T-cell (primary cell): ENCODE measurements around the gene AKT1. TPM values are rescaled to one million over a fixed set of nuclear protein-coding genes. Genes with fewer than 3 reads are reported as not detected.

ENCODE experiments used
- ATAC-seq, 4 experiments: fragments of 200-7000 bp in 3 of 4; fragments of 150-1000 bp in 1 of 4; cut with Tn5 transposase; replicated peaks in 1 of 4; 1 replicate in 3 of 4; 2 replicates in 1 of 4; pipeline ENCODE4 v1.10.0; 2021; ENCODE audit warnings: moderate library complexity in 3 of 4, mild to moderate bottlenecking in 2 of 4, moderate number of reproducible peaks in 1 of 4
- CTCF ChIA-PET, 2 donors: fragments of 300-600 bp; sonication (Branson Sonifier 250); formaldehyde crosslinking; loops; one replicate each; lab custom pipeline; 2022; ENCODE audit warnings: antibody characterized with exemption in 2 of 2; lab: Charles Lee
- POLR2A ChIA-PET, 2 donors: fragments of 300-600 bp; sonication (Branson Sonifier 250); formaldehyde crosslinking; loops; one replicate each; lab custom pipeline; 2022; ENCODE audit warnings: antibody characterized with exemption in 2 of 2; lab: Charles Lee
- DNase-seq, 35 experiments: peaks; one replicate each; pipeline versions ENCODE4 v3.0.0 to v3.0.0-alpha.2; 2013 to 2023
- H3K27ac ChIP-seq: one replicate; pipeline ENCODE4 v1.5.1; 2013; ENCODE audit warnings: low read length
- H3K27me3 ChIP-seq, 2 experiments: replicated peaks in 1 of 2; 1 replicate in 1 of 2; 2 replicates in 1 of 2; pipeline versions ENCODE4 v1.6.1 to v1.7.0; 2013; ENCODE audit warnings: low read length in 1 of 2, mixed read lengths in 1 of 2; ENCODE audit not compliant: control insufficient read depth in 2 of 2, insufficient read depth in 2 of 2; ENCODE audit errors: extremely low read depth in 1 of 2
- H3K36me3 ChIP-seq, 2 donors: 1 replicate in 1 of 2; 2 replicates in 1 of 2; pipeline versions ENCODE4 v1.6.1 to v1.7.0; 2013; ENCODE audit warnings: low read length in 1 of 2; ENCODE audit not compliant: control insufficient read depth in 2 of 2, insufficient read depth in 1 of 2; ENCODE audit errors: extremely low read depth in 1 of 2
- H3K4me1 ChIP-seq, 2 experiments: 1 replicate in 1 of 2; 2 replicates in 1 of 2; pipeline versions ENCODE4 v1.6.1 to v1.7.0; 2013; ENCODE audit warnings: low read length in 2 of 2, mixed read lengths in 1 of 2; ENCODE audit not compliant: insufficient read depth in 2 of 2, control insufficient read depth in 1 of 2; ENCODE audit errors: extremely low read depth in 1 of 2
- H3K4me3 ChIP-seq, 2 donors: 1 replicate in 1 of 2; 2 replicates in 1 of 2; pipeline versions ENCODE4 v1.5.1 to v1.7.0; 2013; ENCODE audit warnings: mild to moderate bottlenecking in 2 of 2, low read length in 1 of 2, moderate library complexity in 1 of 2; ENCODE audit not compliant: control insufficient read depth in 1 of 2; ENCODE audit errors: extremely low read depth in 1 of 2
- H3K9me3 ChIP-seq: 2 replicates; pipeline ENCODE4 v1.7.0; 2013
- H3K27ac Mint-ChIP-seq, 2 donors: one replicate each; pipeline ENCODE4 v1.8.0; 2020 to 2021; ENCODE audit warnings: mild to moderate bottlenecking in 2 of 2, mixed read lengths in 2 of 2
- H3K27me3 Mint-ChIP-seq, 2 donors: one replicate each; pipeline ENCODE4 v1.8.0; 2021 to 2022; ENCODE audit warnings: mixed read lengths in 2 of 2
- H3K36me3 Mint-ChIP-seq: one replicate; pipeline ENCODE4 v1.8.0; 2021; ENCODE audit warnings: mixed read lengths
- H3K4me1 Mint-ChIP-seq, 3 donors: one replicate each; pipeline ENCODE4 v1.8.0; 2020 to 2022; ENCODE audit warnings: mixed read lengths in 3 of 3, mild to moderate bottlenecking in 1 of 3
- H3K4me3 Mint-ChIP-seq, 3 donors: one replicate each; pipeline ENCODE4 v1.8.0; 2020 to 2022; ENCODE audit warnings: mild to moderate bottlenecking in 3 of 3, mixed read lengths in 3 of 3, moderate library complexity in 3 of 3
- H3K9me3 Mint-ChIP-seq, 3 donors: one replicate each; pipeline ENCODE4 v1.8.0; 2020 to 2022; ENCODE audit warnings: mixed read lengths in 3 of 3
- WGBS: methylation state at CpG from one replicate; pipeline ENCODE4 v1.1.5; 2013; ENCODE audit warnings: missing lambda C conversion rate; ENCODE audit not compliant: insufficient coverage; 5-methylcytosine and 5-hydroxymethylcytosine counted together
- total RNA-seq, 35 experiments: library from RNA in 6 of 35; stranded (reverse) in 6 of 35; fragments of 120-200 nt in 1 of 35; gene quantifications; one replicate each; pipeline versions ENCODE4 v1.2.1 to v1.2.4 and lab custom pipeline; 2013 to 2026

Gene AKT1
- total RNA-seq, 5 donors from 2014 or later (not counting 1 experiment from before 2014, with no cell fraction given), result 68.4 to 113 (median 99.7) TPM

GRCh38 chr14:104787736-104788135 lies 7.8 kb downstream of the AKT1 start:
- DNase-seq (no peak), ATAC-seq (no peak)
- ChIA-PET CTCF (interaction anchor here in 1 of 2 donors (0.6 kb wide), 1 partner anchor 117 kb away, joined by 3 read pairs; no protein-coding TSS in a partner anchor), POLR2A (no interaction called here)
- Mint-ChIP-seq H3K36me3 (peaks cover 3% of the 10 kb centered on the region), H3K27ac (no peak overlapping the region), H3K4me1 (peaks cover 14 to 43% (median 28%) of the 10 kb centered on the region in 3 donors), H3K9me3 (no peaks in the 10 kb centered on the region), H3K4me3 (peak overlapping the region in 1 of 3 donors; percentile 20), H3K27me3 (no peaks in the 10 kb centered on the region)
- 91% methylated on average over 5 of the region's 7 CpGs for WGBS
- Histone ChIP-seq H3K27me3 (no peaks in the 10 kb centered on the region), H3K4me3 (no peak overlapping the region), H3K36me3 (peaks cover 0 to 28% of the 10 kb centered on the region in 2 donors), H3K4me1 (peaks cover 0 to 77% of the 10 kb centered on the region in 2 experiments), H3K9me3 (no peaks in the 10 kb centered on the region), H3K27ac (no peak overlapping the region)

- no peak for ATAC-seq
- Mint-ChIP-seq H3K9me3 (no peaks in the 10 kb centered on the region), H3K36me3 (peaks cover 3% of the 10 kb centered on the region), H3K27me3 (no peaks in the 10 kb centered on the region), H3K4me3 (no peak overlapping the region), H3K4me1 (peaks cover 10 to 40% (median 26%) of the 10 kb centered on the region in 3 donors), H3K27ac (peak overlapping the region in 1 of 2 donors; percentile 55)
- CTCF ChIA-PET, result no interaction called here
- no peak for DNase-seq
- no peaks in the 10 kb centered on the region for H3K9me3 ChIP-seq
- H3K27ac ChIP-seq, result no peak overlapping the region
- no peak overlapping the region for H3K4me3 ChIP-seq
- 96% methylated on average over 12 of the region's 30 CpGs for WGBS
- POLR2A ChIA-PET, result no interaction called here
- H3K27me3 ChIP-seq, result no peaks in the 10 kb centered on the region
- peaks cover 0 to 25% of the 10 kb centered on the region in 2 donors for H3K36me3 ChIP-seq
- peaks cover 0 to 71% of the 10 kb centered on the region in 2 experiments for H3K4me1 ChIP-seq
These were observed 8.5 kb downstream of the AKT1 start for GRCh38 chr14:104786726-104787675.

GRCh38 chr14:104786091-104786586 lies 9.4 kb downstream of the AKT1 start:
- H3K4me1 Mint-ChIP-seq, result peaks cover 4 to 35% (median 22%) of the 10 kb centered on the region in 3 donors
- Histone ChIP-seq H3K36me3 (peaks cover 6 to 19% of the 10 kb centered on the region in 2 donors), H3K4me3 (no peak overlapping the region), H3K27me3 (no peaks in the 10 kb centered on the region), H3K9me3 (no peaks in the 10 kb centered on the region), H3K4me1 (peaks cover 0 to 63% of the 10 kb centered on the region in 2 experiments), H3K27ac (no peak overlapping the region)
- peak overlapping the region in 1 of 2 donors; percentile 55 for H3K27ac Mint-ChIP-seq
- peak; percentile 72 to 86 (median 78) for ATAC-seq
- ChIA-PET CTCF (no interaction called here), POLR2A (no interaction called here)
- H3K9me3 Mint-ChIP-seq, result no peaks in the 10 kb centered on the region
- no peak overlapping the region for H3K4me3 Mint-ChIP-seq
- no peaks in the 10 kb centered on the region for H3K36me3 Mint-ChIP-seq
- 44% methylated on average over 12 of the region's 14 CpGs for WGBS
- H3K27me3 Mint-ChIP-seq, result no peaks in the 10 kb centered on the region
- peak in 8 of 35 experiments; percentile 9 to 41 (median 29) for DNase-seq

- H3K4me1 Mint-ChIP-seq, result peaks cover 4 to 31% (median 18%) of the 10 kb centered on the region in 3 donors
- H3K4me1 ChIP-seq, result peaks cover 0 to 61% of the 10 kb centered on the region in 2 experiments
- H3K27me3 Mint-ChIP-seq, result no peaks in the 10 kb centered on the region
- POLR2A ChIA-PET, result no interaction called here
- peaks cover 6 to 15% of the 10 kb centered on the region in 2 donors for H3K36me3 ChIP-seq
- H3K4me3 ChIP-seq, result no peak overlapping the region
- no peaks in the 10 kb centered on the region for H3K27me3 ChIP-seq
- no peak overlapping the region for H3K4me3 Mint-ChIP-seq
- WGBS, result 92% methylated on average over 13 of the region's 13 CpGs
- ATAC-seq (no peak), DNase-seq (no peak)
- no peaks in the 10 kb centered on the region for H3K9me3 Mint-ChIP-seq
- no peaks in the 10 kb centered on the region for H3K9me3 ChIP-seq
- H3K27ac Mint-ChIP-seq, result no peak overlapping the region
- CTCF ChIA-PET, result no interaction called here
- no peaks in the 10 kb centered on the region for H3K36me3 Mint-ChIP-seq
- no peak overlapping the region for H3K27ac ChIP-seq
These were observed 9.9 kb downstream of the AKT1 start for GRCh38 chr14:104785708-104786080.

GRCh38 chr14:104784846-104785707 lies 10.5 kb downstream of the AKT1 start:
- Histone ChIP-seq H3K4me3 (no peak overlapping the region), H3K27me3 (no peaks in the 10 kb centered on the region), H3K9me3 (no peaks in the 10 kb centered on the region), H3K4me1 (peaks cover 0 to 56% of the 10 kb centered on the region in 2 experiments), H3K27ac (no peak overlapping the region), H3K36me3 (peaks cover 6 to 11% of the 10 kb centered on the region in 2 donors)
- WGBS, result 91% methylated on average over 29 of the region's 36 CpGs
- CTCF ChIA-PET, result interaction anchor here in 1 of 2 donors (0.7 kb wide), 1 partner anchor 378 kb away, joined by 3 read pairs; no protein-coding TSS in a partner anchor
- Mint-ChIP-seq H3K27me3 (no peaks in the 10 kb centered on the region), H3K27ac (no peak overlapping the region), H3K4me1 (peaks cover 4 to 31% (median 18%) of the 10 kb centered on the region in 3 donors), H3K36me3 (no peaks in the 10 kb centered on the region), H3K4me3 (no peak overlapping the region), H3K9me3 (no peaks in the 10 kb centered on the region)
- POLR2A ChIA-PET, result no interaction called here
- ATAC-seq (no peak), DNase-seq (no peak)

- ChIA-PET POLR2A (no interaction called here), CTCF (no interaction called here)
- no peak overlapping the region for H3K4me3 ChIP-seq
- H3K36me3 ChIP-seq, result peaks cover 6 to 9% of the 10 kb centered on the region in 2 donors
- 98% methylated on average over 8 of the region's 9 CpGs for WGBS
- no peaks in the 10 kb centered on the region for H3K9me3 ChIP-seq
- H3K9me3 Mint-ChIP-seq, result no peaks in the 10 kb centered on the region
- no peak overlapping the region for H3K27ac ChIP-seq
- no peak for ATAC-seq
- no peaks in the 10 kb centered on the region for H3K36me3 Mint-ChIP-seq
- H3K4me3 Mint-ChIP-seq, result no peak overlapping the region
- H3K27me3 Mint-ChIP-seq, result no peaks in the 10 kb centered on the region
- H3K27me3 ChIP-seq, result no peaks in the 10 kb centered on the region
- H3K4me1 Mint-ChIP-seq, result peaks cover 0 to 24% (median 16%) of the 10 kb centered on the region in 3 donors
- peaks cover 0 to 47% of the 10 kb centered on the region in 2 experiments for H3K4me1 ChIP-seq
- DNase-seq, result no peak
- no peak overlapping the region for H3K27ac Mint-ChIP-seq
These were observed 11.4 kb downstream of the AKT1 start for GRCh38 chr14:104784218-104784568.
